HG03354 (cell line): ENCODE data around the gene LDAH.

Source experiments
- ATAC-seq: cut with Tn5 transposase; IDR thresholded peaks from one replicate; pipeline ENCODE4 v1.9.1; 2021; ENCODE audit warnings: mild to moderate bottlenecking; ENCODE audit not compliant: unreplicated experiment, poor library complexity, severe bottlenecking

Gene LDAH

DNA sequence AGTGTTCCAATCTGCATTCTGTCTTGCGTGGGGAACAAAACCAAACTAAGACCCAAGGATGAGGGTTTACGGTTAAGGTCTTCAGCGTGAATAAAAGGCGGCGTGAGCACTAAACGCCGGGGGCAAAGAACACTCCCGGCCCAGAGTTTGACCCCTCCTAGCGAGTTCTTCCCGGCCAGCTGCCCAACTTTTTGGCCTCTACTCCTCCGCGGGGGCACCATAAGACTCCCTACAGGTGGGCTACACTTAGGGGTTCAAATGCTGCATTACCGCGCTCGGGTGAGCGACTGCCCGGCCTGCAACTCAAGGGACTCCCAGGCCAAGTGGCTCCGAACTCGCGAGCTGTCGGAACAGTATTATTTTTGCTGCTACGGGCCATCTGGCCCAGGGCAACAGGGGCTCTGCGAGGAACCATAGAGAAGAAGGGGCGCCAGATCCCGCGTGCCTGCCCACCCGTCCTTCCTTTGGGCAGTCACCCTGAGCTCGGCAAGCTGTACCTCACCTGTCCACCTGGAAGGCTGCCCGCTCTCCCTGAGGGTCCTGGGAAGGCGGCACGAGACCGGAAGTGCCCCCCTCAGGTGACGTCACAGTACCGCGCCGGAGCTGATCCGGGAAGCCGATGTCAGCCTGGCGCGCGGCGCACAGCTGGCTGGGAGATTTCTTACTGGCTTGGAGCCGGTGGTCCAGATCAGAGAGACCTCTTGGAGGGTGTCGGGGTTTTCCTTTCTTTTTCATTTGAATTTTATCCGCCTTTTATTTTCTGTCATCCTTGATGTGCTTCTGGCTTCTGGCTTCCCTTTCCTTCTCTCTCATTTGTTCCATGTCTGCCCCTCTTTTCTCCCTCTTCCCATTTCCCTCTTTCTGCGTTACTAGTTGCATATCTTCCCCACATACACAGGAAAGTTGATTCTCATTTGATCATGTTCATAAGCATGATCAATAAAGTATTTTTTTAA lies at the start of gene LDAH:
TSS of gene LDAH (minus strand) at position 567 of the 956 bp plus-strand sequence. CDS start 21,638 bp downstream, outside the sequence.
- ATAC-seq, result peak; percentile 91

DNA sequence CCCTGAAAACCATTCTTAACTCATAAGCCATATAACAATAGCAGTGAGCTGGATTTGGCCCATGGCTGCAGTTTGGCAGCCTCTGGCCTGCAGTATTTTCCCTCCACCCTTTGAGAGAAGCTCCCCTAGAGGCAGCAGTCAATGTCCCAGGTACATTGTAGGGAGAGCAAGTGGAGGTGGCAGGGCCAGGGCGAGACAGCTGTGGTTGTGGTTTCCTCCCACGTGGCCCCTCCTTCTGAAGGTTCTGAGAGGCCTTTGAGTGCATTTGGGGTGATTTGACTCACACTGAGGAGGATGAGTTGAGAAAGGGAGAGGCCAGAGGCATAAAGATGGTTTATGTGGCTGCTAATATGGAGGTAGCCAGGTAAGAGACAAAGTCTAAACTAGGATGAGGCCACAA lies 45.5 kb upstream of the LDAH start:
- ATAC-seq, result peak; percentile 100

DNA sequence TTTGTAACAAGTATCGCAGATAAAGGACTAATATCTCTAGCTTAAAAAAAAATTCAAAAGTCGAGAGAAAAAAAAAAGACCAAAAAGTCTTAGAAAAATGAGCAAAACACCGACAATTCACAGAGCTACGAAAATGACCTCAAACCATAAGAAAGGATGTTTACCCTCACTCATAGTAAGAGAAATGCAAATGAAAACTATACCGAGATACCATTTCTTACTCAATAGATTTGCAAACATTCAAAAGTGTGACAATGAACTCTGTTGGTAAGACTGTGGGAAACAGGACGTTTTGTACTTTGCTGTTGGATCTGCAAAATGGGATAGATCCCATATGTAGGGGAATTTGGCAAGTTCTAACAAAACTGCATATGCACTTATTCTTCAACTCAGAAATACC lies 39.9 kb upstream of the LDAH start:
- no peak for ATAC-seq

DNA sequence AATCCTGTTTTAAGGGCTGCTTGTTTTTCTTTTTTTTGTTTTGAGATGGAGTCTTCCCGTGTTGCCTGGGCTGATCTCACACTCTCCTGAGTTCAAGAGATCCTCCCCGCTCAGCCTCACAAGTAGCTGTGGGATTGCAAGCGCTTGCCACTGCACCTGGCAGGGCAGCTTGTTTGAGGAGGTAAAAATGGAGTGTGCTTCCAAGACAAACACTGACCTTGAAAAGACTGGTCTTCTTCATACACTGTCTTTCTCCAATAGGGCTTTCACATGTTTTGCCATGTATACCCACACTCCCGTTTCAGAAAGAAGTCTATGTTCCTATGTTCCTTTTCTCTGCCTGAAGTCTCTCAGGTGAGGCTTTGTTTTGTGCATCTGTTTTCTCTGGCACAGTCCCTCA lies 32.6 kb upstream of the LDAH start:
- ATAC-seq, result no peak

DNA sequence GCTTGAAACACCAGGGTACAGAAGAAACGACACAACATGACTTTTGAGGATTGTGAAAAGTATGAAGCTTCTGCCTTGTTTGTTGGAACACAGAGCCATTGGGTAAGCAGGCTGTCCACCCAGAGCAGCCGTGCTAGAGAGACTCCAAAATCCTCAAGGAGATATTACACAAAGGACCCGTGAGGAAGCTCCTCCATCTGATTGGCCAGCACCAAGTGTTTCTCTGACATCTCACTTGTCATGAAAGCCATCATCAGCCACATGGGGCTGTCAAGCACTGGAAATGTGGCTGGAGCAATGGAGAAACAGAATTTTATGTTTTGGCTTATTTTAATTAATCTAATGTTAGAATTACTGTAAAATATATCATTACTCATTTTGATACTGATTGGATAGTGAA lies 29.8 kb upstream of the LDAH start:
- ATAC-seq, result no peak

DNA sequence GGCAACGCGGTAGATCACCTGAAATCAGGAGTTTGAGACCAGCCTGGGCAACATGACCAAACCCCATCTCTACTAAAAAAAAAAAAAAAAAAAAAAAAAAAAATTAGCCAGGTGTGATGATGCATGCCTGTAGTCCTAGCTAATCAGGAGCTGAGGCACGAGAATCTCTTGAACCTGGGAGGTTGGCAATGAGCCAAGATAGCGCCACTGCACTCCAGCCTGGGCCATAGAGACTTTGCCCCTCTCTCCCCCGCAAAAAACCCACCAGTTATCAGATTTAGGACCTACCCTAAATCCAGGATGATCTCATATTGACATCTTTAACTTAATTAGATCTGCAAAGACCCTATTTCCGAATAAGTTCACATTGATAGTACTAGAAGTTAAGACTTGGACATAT lies 29.2 kb upstream of the LDAH start:
- ATAC-seq, result no peak

DNA sequence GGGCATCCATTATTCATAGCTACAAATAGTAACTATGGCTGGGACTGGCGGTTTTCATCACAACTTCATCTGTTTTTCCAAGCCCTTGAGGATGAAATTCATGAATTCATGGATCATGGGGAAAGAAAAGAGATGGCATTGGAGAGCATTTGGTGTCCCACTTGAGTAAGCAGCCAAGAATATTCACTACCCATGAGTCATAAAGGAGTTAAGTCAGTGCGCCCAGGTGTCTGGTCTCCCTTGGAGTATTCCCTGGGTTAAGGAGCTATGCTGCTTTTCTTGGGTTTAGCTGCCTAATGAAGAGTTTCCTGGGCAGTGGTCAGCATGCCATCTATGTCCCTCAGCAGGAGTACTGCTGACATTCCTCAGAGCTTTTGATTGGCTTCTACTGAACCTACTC lies 21.3 kb upstream of the LDAH start:
- ATAC-seq, result no peak

DNA sequence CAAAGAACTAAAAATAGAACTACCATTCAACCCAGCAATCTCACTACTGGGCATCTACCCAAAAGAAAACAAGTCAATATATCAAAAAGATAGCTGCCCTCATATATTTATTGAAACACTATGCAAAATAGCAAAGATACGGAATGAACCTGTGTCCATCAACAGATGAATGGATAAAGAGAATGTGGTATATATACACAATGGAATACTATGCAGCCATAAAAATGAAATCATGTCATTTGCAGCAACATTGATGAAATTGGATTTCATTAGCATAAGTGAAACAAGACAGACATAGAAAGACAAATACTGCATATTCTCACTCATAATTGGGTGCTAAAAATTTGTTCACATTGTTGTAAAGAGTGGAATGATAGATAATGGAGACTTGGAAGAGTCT lies 16.2 kb upstream of the LDAH start:
- ATAC-seq, result no peak

DNA sequence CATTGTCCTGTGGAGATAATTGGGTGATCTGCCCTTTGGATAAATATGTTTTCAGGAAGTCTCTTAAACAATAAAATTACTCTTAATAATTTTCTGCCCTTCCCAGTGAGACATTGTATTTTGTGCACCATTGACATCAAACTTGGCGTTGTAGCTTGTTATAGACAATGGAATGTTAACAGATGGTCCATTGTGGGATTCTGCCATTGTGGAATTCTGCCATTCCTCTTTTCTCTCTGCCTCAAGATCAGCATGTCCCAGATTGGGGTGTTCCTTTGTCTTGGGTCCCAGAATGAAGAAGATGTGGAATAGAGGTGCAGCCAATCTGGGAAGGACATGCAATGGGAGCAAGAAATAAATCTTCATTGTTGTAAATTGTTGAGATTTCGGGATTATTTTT lies 15.1 kb upstream of the LDAH start:
- no peak for ATAC-seq

DNA sequence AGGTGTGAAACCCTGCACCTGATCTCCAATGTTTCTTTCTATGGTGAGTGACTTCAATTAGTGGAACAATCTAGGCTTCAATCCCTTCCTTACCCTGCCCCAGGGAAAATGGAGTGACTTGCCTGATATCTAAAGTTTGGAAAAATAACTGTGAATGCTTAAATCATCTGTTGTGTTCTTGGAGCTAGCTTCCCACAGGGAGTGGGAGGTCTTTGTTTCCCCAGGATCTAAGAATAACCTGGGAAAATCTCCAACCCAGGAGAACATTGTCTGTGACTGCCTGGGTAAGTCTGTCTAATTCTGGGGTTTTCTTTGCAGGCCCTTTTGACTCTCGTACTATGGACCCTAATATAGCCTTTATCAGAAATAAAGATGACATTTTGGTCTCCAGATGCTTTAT lies 13.6 kb upstream of the LDAH start:
- no peak for ATAC-seq

DNA sequence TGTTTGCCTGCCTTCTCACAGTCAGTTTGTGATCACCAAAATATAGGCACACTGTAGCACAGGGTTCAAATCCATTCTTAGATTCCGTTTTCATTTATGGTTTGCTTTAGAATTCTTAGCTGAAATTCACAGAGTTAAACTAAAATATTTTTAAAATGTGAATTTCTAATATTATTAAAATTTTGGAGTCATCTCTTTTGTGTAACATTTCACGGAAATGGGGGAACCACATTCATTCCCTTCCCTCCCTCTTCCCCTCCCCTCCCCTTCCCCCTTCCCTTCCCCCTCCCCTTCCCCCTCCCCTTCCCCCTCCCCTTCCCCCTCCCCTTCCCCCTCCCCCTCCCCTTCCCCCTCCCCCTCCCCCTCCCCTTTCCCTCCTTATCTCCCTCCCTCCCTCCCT lies 11.4 kb upstream of the LDAH start:
- ATAC-seq, result no peak

DNA sequence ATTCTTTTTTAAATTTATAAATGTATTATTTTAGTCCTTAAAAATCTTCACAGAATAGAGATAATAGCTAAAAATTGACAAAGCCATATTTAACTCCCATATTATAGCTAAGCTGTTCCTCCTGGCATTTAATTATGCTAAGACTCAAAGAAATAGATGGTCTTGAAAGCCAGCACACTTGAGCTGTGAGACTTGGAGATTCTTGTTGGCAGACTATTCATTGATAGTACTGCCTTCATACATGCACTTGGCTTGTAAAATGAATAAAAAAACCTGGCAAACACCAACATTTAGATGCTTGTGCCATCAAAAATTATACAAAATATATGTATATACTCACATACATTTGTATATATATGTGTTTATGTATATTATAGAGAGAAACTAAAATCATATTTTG lies 9.7 kb upstream of the LDAH start:
- no peak for ATAC-seq

DNA sequence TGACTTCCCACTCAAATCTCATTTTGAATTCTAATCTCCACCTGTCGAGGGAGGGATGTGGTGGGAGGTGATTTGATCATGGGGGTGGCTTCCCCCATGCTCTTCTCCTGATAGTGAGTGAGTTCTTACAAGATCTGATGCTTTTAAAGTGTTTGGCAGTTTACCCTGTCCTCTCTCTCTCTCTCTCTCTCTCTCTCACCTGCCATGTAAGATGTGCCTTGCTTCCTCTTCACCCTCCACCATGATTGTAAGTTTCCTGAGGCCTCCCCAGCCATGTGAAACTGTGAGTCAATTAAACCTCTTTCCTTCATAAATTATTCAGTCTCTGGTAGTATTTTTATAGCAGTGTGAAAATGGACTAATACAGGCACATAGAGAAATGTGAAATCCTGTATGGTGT lies 7.0 kb upstream of the LDAH start:
- no peak for ATAC-seq

DNA sequence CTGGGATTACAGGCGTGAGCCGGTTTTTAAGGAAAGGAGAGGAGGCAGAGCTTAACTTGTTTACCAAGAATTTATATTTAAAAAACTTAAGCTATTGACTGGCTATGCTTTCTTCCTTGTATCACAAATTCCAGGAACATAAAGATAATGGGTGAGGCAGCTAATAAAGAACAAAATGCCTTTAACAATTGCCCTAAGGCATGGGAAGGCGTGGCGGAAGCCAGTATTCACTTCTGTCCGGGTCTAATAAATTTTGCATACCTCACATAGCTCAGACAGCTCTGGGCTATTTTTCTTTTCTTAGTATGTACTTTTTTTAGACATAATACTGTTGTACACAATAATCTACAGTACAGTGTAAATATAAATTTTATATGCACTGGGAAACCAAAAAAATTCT lies 1.0 kb upstream of the LDAH start:
- no peak for ATAC-seq

DNA sequence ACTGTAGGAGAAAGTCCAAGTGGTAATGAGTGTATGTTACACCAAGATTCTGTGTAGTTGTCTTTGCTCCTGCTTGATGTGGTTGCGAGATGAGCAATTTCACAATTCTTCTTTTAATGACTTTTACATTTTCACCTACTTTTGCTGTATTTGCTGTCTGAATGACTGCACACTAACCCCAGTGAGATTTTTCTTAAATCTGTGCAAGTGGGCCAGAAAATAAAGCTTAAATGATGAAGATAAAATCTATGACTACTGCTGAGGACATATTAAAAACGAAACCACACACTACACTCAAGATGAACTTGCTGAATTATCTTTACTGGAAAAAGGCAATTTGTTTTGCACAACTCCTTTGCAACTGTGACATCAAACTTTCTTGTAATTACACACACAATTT lies 4.1 kb downstream of the LDAH start:
- ATAC-seq, result no peak

DNA sequence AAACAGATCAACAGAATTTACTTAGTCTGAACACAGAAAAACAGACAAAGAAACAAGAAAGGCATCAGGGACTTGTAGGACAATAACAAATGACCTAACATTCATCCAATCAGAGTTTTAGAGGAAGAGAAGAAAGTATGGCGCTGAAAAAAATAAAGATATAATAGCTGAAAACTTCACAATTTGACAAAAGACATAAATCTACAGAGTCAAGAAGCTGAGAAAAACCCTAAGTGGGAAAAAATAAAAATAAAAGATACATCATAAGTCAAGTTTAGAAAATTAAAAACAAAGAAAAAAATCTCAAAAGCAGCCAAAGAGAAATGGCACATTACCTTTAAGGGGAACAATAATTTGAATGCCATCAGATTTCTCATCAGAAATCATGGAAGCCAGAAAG lies 7.7 kb downstream of the LDAH start:
- no peak for ATAC-seq

DNA sequence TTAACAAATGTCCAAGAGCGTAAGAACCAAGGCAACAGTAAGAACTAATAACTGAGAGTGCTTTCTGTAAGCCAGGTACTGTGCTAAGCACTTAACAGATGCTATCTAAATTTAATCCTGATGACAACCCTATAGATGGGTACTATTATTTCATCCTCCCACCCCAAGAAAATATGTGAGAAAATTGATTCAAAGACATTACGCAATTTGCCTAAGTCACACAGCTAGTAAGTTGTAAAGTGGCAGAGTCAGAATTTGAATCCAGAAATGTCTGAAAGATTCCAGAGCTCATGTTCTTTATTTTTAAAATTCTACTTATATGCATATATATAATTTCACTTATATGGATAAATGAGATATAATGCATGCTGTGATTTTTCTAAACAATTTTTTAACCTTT lies 10.1 kb downstream of the LDAH start:
- ATAC-seq, result no peak

DNA sequence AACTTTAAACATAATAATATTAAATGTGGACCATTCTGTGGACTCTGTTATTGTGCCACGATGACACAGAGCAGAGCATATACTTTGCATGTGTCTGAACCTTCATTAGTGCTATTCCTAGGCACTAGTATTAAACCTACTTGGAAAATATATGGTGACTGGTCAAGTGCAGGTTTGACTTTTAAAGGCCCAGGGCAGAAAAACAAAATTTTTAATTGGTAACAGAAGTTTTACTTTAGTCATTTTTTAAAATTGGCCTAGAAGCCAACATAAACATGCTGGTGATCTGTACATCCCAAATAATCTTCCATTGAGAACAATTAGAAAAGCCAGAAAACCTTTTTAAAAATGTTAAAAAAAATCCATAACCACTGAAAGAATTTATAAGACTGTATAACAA lies 16.6 kb downstream of the LDAH start:
- ATAC-seq, result no peak

DNA sequence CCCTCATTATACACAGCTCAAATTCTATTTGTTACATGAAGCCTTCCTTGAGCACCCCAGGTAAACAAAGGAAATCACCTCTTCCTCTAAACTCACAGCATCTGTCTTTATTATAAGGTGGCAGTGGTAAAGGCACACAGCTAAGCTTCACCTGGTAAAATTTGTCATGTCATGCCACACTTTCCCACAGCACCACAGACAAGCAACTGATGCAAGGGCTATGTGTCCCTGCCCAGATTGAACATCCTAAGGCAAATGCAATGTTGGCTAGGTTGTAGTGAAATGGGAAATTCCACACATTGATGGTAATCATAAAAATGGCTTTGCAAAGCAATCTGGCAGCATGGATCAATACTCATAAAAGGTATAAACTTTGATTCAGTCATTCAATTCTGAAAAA lies 18.9 kb downstream of the LDAH start:
- ATAC-seq, result no peak

DNA sequence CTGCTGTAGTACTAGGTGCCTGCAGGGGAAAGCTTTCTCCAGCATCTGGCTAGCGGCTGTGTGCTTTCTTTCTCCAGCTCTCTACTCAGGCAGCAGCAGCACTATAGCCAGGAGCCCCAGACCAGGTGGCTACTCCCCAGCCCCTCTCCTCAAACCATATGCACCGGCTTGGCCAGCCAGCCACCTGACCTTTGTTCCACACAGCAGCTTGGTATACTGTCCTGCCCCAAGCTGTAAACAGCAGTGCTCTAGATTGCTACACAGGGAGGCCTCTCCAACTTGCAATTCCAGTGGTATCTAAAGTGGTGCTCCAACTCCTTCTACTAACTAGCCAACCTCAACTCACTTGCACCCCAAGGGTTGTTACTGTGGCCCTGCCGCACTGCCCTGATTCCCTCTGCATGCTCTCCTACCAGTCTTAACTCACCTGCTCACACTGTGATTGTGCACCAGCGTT lies 19.6 kb downstream of the LDAH start:
- ATAC-seq, result no peak

DNA sequence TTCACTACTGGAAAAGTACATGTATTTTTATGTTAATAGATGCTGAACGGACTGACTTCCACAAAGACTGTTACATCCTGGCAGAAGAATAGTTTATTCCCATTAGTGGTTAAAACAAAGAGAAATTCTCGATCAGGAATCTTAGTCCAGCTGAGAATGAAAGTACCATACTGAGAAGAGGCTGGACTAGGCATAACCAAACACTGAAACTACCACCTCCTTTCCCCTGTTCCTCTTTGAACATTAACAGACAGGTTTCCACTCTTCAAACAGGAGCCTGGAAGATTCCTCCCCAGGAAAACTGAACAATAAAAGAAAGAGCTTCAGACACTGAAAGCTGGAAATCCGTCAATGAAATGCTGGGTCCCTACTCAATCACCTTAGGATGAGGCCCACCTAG lies 25.8 kb downstream of the LDAH start:
- no peak for ATAC-seq

DNA sequence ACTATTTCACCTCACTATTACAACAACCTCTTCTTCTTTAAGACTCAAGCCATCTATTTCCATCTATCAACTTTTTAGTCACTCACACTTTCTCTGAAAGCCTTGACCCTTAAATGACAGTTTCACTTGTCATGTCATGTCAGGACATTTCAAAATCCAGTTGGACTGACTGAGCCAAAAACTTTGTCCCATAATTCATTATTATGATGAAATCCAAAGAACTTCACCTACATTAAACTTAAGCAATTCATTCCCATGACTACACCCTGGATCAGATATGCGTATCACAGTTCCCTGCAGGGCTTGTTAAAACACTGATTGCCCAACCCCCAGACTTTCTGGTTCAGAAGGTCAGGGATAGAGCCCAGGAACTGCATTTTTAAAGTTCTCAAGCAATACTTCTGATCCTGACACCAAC lies 26.5 kb downstream of the LDAH start:
- ATAC-seq, result no peak
